SU-DHL-6 (cell line): ENCODE results near the gene MSANTD1.

Experiments
- H2AFZ ChIP-seq: fragments of 200-600 bp; sonication (generic); 2 replicates; pipeline ENCODE4 v1.6.1; 2014; ENCODE audit warnings: low read depth, mild to moderate bottlenecking, moderate library complexity, mixed read lengths, antibody characterized with exemption, low read length; ENCODE audit not compliant: severe bottlenecking
- H3F3A ChIP-seq: fragments of 200-600 bp; shearing (Covaris generic); 2 replicates; pipeline ENCODE4 v1.6.0; 2016; ENCODE audit warnings: antibody characterized with exemption, mild to moderate bottlenecking; ENCODE audit not compliant: insufficient read depth
- H3K27ac ChIP-seq: fragments of 200-600 bp; sonication (generic); 2 replicates; pipeline ENCODE4 v1.5.1; 2016; ENCODE audit warnings: low read depth, mild to moderate bottlenecking, low read length, moderate library complexity, mixed read lengths
- H3K27me3 ChIP-seq: fragments of 200-600 bp; sonication (generic), shearing (Covaris generic); 2 replicates; pipeline ENCODE4 v1.6.0; 2014; ENCODE audit warnings: mild to moderate bottlenecking, low read length
- H3K36me3 ChIP-seq: fragments of 200-600 bp; sonication (generic); 2 replicates; pipeline ENCODE4 v1.6.1; 2014; ENCODE audit warnings: mild to moderate bottlenecking, low read length, mixed read lengths
- H3K4me2 ChIP-seq: fragments of 300-600, 200-600 bp; shearing (Covaris generic), sonication (generic); 2 replicates; pipeline ENCODE4 v1.6.0; 2014; ENCODE audit warnings: low read length, low read depth, mild to moderate bottlenecking; ENCODE audit not compliant: poor library complexity, severe bottlenecking
- H3K4me3 ChIP-seq: fragments of 200-600 bp; sonication (generic); 2 replicates; pipeline ENCODE4 v1.5.1; 2014; ENCODE audit warnings: antibody characterized with exemption, low read length, mild to moderate bottlenecking, mixed read lengths; ENCODE audit not compliant: insufficient read depth, poor library complexity, severe bottlenecking
- H3K79me2 ChIP-seq: fragments of 200-600 bp; sonication (generic); 2 replicates; pipeline ENCODE4 v1.6.1; 2014; ENCODE audit warnings: mild to moderate bottlenecking, low read length, moderate library complexity; ENCODE audit not compliant: insufficient read depth
- H3K9ac ChIP-seq: fragments of 200-600 bp; sonication (generic); 2 replicates; pipeline ENCODE4 v1.7.0; 2014; ENCODE audit warnings: mild to moderate bottlenecking, low read length
- H3K9me2 ChIP-seq: fragments of 200-600 bp; sonication (generic); replicated peaks from 2 replicates; pipeline ENCODE4 v1.6.1; 2014; ENCODE audit warnings: low read length; ENCODE audit not compliant: insufficient read depth
- H3K9me3 ChIP-seq: fragments of 200-600 bp; sonication (generic); 2 replicates; pipeline ENCODE4 v1.6.1; 2014; ENCODE audit warnings: low read length, mixed read lengths; ENCODE audit not compliant: insufficient read depth
- H4K20me1 ChIP-seq: fragments of 200-600 bp; sonication (generic); 2 replicates; pipeline ENCODE4 v1.6.1; 2014; ENCODE audit warnings: low read depth, mild to moderate bottlenecking, antibody characterized with exemption, low read length, moderate library complexity, mixed read lengths
- EZH2phosphoT487 ChIP-seq: fragments of 200-600 bp; sonication (generic), shearing (Covaris generic); conservative IDR thresholded peaks from 2 replicates; pipeline ENCODE4 v1.6.1; 2018; ENCODE audit warnings: mild to moderate bottlenecking, antibody characterized with exemption, low read length, moderate library complexity, mixed read lengths
- TF ChIP-seq, protein P1 (sequence below): fragments of 200-600 bp; sonication (generic); IDR thresholded peaks from one replicate; pipeline ENCODE4 v1.5.1; 2017; ENCODE audit warnings: antibody characterized with exemption, mild to moderate bottlenecking, low read length, moderate library complexity; ENCODE audit not compliant: insufficient read depth, poor library complexity, severe bottlenecking

The MSANTD1 gene

DNA sequence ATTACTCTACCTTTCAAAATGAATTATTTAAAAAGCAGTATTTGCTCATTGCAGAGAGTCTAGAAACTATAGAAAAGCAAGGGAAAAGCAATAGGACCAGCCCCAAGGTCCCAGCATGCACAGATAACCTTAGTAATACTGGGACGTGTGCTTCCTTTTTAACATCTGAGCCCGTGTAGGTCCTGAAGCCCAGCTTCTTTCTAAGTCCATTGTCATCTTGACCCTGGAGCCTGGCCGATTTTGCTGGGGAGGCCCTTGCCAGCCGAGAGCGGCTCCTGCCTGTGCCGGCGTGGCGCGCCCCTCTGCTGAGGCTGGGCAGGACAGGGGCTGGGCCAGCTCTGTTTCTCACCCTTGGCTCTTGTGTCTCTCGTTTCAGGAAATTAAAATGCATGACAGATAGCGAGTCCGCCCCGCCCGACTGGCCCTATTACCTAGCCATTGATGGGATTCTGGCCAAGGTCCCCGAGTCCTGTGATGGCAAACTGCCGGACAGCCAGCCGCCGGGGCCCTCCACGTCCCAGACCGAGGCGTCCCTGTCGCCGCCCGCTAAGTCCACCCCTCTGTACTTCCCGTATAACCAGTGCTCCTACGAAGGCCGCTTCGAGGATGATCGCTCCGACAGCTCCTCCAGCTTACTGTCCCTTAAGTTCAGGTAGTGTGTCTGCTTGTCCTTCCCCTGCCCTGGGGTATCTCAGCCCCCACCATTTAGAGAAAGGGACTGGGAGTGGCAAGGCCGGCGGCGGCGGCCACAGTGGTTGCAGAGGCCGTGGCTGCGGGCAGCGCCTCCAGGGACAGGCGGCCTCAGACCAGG lies 4.1 kb downstream of the MSANTD1 start:
- Histone ChIP-seq H3K36me3 (no peaks in the 10 kb centered on the region), H3K27me3 (no peaks in the 10 kb centered on the region), H3F3A (no peaks in the 10 kb centered on the region), H3K9me3 (no peaks in the 10 kb centered on the region), H3K4me3 (no peak overlapping the region), H2AFZ (no peak overlapping the region), H3K27ac (no peak overlapping the region), H4K20me1 (no peaks in the 10 kb centered on the region), H3K9me2 (no peaks in the 10 kb centered on the region), H3K9ac (no peak overlapping the region), H3K79me2 (no peaks in the 10 kb centered on the region), H3K4me2 (no peak overlapping the region)
- no peak for TF ChIP-seq EZH2phosphoT487
- TF ChIP-seq, protein P1, sequence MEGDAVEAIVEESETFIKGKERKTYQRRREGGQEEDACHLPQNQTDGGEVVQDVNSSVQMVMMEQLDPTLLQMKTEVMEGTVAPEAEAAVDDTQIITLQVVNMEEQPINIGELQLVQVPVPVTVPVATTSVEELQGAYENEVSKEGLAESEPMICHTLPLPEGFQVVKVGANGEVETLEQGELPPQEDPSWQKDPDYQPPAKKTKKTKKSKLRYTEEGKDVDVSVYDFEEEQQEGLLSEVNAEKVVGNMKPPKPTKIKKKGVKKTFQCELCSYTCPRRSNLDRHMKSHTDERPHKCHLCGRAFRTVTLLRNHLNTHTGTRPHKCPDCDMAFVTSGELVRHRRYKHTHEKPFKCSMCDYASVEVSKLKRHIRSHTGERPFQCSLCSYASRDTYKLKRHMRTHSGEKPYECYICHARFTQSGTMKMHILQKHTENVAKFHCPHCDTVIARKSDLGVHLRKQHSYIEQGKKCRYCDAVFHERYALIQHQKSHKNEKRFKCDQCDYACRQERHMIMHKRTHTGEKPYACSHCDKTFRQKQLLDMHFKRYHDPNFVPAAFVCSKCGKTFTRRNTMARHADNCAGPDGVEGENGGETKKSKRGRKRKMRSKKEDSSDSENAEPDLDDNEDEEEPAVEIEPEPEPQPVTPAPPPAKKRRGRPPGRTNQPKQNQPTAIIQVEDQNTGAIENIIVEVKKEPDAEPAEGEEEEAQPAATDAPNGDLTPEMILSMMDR, result no peak

DNA sequence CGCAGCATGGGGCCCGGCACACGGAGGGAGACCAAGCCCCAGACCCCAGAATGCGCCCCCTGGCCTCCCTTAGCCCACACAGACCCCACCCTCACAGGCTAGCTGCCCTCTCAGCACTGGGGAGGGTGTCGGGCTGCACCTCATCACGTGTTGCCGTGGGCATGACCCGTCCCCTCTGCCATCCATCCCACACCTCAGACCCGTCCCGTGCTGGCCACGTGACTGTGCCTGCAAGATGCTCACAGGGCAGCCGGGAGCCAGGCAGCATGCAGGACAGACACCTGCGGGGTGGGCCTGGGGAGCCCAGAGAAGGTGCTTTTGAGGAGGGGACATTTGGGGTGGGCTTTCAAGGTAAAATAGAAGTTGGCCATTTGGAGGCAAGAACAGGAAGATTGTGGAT lies 4.8 kb downstream of the MSANTD1 start:
- Histone ChIP-seq H4K20me1 (no peaks in the 10 kb centered on the region), H3K27me3 (no peaks in the 10 kb centered on the region), H3K79me2 (no peaks in the 10 kb centered on the region), H3K9ac (no peak overlapping the region), H3K36me3 (no peaks in the 10 kb centered on the region), H3K27ac (no peak overlapping the region), H2AFZ (no peak overlapping the region), H3K9me3 (no peaks in the 10 kb centered on the region), H3K4me2 (no peak overlapping the region), H3F3A (no peaks in the 10 kb centered on the region), H3K4me3 (no peak overlapping the region), H3K9me2 (no peaks in the 10 kb centered on the region)
- TF ChIP-seq, protein P1, result no peak
- TF ChIP-seq EZH2phosphoT487, result no peak

DNA sequence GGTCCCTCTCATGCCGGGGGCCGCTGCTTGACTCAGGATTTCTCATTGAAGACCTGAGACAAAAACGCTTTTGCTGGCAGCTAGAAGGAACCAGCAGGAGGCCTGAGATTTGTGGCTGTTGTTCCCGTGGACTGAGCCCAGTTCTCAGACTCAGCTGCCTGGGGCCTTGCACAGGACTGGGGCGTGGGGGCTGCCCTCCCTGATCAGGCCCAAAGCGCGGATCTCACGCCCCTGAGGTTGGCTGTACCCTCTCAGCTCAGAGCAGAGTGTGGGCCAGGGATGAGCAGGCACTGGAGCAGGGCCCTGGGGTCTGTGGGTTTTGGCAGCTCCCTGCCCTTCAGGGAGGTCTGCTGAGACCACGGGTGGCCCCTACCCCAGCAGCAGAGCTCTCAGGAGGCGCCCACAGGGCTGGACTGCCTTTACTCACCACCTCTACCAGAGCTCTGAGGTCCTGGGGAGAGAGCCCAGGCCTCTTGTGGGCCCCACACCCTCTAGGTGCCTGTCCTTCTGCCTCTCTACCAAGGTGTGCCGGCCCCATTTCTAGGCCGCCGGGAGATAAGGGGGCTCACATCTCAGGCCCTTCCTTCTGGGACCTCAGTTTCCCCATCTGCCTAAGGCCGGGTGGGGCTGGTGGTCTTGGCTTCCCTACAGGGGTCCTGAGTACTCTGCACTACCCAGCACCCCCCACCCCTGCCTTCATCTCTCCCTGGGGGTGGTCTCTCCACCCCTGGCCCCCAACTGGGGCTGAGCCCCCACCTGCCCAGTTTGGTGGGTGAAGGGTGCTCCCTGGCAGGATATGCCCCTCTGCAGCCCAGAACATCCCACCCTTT lies 5.6 kb downstream of the MSANTD1 start:
- Histone ChIP-seq H3K9ac (no peak overlapping the region), H3K36me3 (no peaks in the 10 kb centered on the region), H3K79me2 (no peaks in the 10 kb centered on the region), H4K20me1 (no peaks in the 10 kb centered on the region), H3K9me3 (no peaks in the 10 kb centered on the region), H2AFZ (no peak overlapping the region), H3K4me2 (no peak overlapping the region), H3K27ac (no peak overlapping the region), H3K9me2 (no peaks in the 10 kb centered on the region), H3K27me3 (no peaks in the 10 kb centered on the region), H3F3A (no peaks in the 10 kb centered on the region), H3K4me3 (no peak overlapping the region)
- TF ChIP-seq, protein P1, result no peak
- TF ChIP-seq EZH2phosphoT487, result no peak
